ENCODE data around the gene FRYL. TPM values are rescaled to one million over a fixed set of nuclear protein-coding genes. Genes with fewer than 3 reads are reported as not detected.
A peak's percentile ranks its signal among the peaks of the same experiment; 100 is the strongest.

The FRYL gene
- total RNA-seq, 1 donor: 42.0 TPM

DNA sequence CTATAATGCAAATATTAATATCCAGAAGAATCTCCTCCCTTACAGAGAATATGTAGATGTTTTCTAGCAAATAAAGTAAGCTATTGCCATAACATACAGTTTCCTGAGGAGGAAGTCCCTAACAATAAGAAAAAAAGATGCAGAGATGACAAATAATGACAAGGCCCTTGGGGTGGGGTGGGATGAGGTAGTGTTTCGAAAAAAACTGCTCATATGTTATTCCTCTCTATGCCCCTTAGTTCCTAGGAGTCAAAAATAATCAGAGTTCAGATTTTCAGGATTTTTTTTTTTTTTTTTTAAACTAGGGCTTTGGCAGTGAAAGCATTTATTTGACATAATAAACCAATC lies 191.0 kb downstream of the FRYL start:
- H3K4me1 ChIP-seq (ENCODE audit: insufficient read depth, low read length): no peaks in the 10 kb centered on the region
- H3K36me3 ChIP-seq (ENCODE audit: insufficient read depth, low read length): no peaks in the 10 kb centered on the region
- no peaks in the 10 kb centered on the region for H3K9me3 ChIP-seq (ENCODE audit: low read depth, low read length)
- H3K27ac ChIP-seq (ENCODE audit: low read depth, low read length): no peak overlapping the region
- no peaks in the 10 kb centered on the region for H3K27me3 ChIP-seq (ENCODE audit: insufficient read depth, low read length)
- no peaks in the 10 kb centered on the region for H3K79me2 ChIP-seq (ENCODE audit: insufficient read depth, low read length)
- TF ChIP-seq, protein P1, sequence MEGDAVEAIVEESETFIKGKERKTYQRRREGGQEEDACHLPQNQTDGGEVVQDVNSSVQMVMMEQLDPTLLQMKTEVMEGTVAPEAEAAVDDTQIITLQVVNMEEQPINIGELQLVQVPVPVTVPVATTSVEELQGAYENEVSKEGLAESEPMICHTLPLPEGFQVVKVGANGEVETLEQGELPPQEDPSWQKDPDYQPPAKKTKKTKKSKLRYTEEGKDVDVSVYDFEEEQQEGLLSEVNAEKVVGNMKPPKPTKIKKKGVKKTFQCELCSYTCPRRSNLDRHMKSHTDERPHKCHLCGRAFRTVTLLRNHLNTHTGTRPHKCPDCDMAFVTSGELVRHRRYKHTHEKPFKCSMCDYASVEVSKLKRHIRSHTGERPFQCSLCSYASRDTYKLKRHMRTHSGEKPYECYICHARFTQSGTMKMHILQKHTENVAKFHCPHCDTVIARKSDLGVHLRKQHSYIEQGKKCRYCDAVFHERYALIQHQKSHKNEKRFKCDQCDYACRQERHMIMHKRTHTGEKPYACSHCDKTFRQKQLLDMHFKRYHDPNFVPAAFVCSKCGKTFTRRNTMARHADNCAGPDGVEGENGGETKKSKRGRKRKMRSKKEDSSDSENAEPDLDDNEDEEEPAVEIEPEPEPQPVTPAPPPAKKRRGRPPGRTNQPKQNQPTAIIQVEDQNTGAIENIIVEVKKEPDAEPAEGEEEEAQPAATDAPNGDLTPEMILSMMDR (IDR thresholded peaks at IDR 0.05; ENCODE audit: extremely low read depth, low read depth, low read length): no peak
- H4K20me1 ChIP-seq (ENCODE audit: insufficient read depth, low read length): no peaks in the 10 kb centered on the region
- no peak for DNase-seq (ENCODE audit: insufficient read length, low spot score, missing footprints)
- no peak overlapping the region for H3K4me3 ChIP-seq (ENCODE audit: insufficient read depth, low read length)
- H2AFZ ChIP-seq (ENCODE audit: low read length): no peak overlapping the region
- H3K4me2 ChIP-seq (ENCODE audit: insufficient read depth, low read length): no peak overlapping the region

DNA sequence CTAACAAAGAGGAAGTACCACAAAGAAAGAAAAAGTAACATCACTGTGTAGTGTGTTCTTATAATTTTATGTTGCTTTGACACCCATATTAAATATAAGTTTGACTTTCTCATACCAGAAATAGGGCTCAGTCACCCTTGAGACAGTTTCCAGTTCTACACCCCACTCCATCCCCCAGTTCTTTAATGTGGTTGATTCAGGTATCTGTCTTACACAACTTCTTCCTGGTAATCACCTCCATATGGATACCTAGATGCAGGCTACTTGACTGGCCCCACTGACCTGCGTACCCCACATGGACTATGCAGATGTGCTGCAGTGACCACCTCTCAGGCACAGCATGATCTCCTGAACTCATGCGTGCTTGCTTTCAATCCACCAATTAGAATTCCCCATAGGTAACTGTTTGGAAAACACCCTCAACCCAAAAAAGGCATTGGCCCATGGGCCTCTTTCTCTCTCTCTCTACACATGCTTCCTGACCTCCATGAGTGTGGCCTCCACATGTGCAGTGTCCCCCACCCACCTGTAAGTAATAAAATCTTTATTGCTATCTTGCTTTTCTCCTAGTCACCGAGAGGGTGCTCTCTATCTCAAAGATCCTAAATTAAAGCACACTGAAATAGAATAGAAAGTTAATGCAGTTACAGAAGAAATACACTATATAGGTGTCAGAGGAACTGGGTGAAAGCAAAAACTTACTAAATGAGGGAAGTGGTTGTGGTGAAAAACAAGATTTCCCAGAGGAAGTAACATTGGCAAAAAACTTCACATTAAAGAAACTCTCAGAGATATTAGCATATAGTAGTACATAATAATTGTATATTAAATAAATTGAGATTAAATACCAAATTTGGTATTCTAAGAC lies 191.6 kb downstream of the FRYL start:
- no peak for DNase-seq (ENCODE audit: insufficient read length, low spot score, missing footprints)
- Histone ChIP-seq H4K20me1 (ENCODE audit: insufficient read depth, low read length) (no peaks in the 10 kb centered on the region), H3K79me2 (ENCODE audit: insufficient read depth, low read length) (no peaks in the 10 kb centered on the region), H3K27ac (ENCODE audit: low read depth, low read length) (no peak overlapping the region), H2AFZ (ENCODE audit: low read length) (no peak overlapping the region), H3K36me3 (ENCODE audit: insufficient read depth, low read length) (no peaks in the 10 kb centered on the region), H3K27me3 (ENCODE audit: insufficient read depth, low read length) (no peaks in the 10 kb centered on the region), H3K4me2 (ENCODE audit: insufficient read depth, low read length) (no peak overlapping the region), H3K4me3 (ENCODE audit: insufficient read depth, low read length) (no peak overlapping the region), H3K4me1 (ENCODE audit: insufficient read depth, low read length) (no peaks in the 10 kb centered on the region), H3K9me3 (ENCODE audit: low read depth, low read length) (no peaks in the 10 kb centered on the region)
- TF ChIP-seq, protein P1 (IDR thresholded peaks at IDR 0.05; ENCODE audit: extremely low read depth, low read depth, low read length): no peak

DNA sequence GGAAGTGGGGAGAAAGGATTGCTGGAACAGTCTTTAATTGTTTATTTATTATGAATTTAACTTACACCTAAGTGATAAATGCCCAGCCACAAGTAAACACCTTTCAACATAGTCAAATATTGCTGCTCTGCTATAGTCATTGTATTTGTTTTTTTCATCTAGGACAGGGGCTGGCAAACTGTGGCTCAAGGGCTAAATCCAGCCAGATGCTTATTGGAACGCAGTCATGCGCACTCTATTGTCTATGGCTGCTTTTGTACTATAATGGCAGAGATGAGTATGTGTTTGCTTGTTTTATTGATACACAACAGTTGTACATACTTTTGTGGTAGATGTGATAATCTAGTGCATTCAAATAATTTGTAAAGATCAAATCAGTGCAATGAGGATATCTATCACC lies 194.7 kb downstream of the FRYL start:
- H3K79me2 ChIP-seq (ENCODE audit: insufficient read depth, low read length): no peaks in the 10 kb centered on the region
- H3K36me3 ChIP-seq (ENCODE audit: insufficient read depth, low read length): no peaks in the 10 kb centered on the region
- no peak overlapping the region for H2AFZ ChIP-seq (ENCODE audit: low read length)
- no peak overlapping the region for H3K4me2 ChIP-seq (ENCODE audit: insufficient read depth, low read length)
- DNase-seq (ENCODE audit: insufficient read length, low spot score, missing footprints): no peak
- TF ChIP-seq, protein P1 (IDR thresholded peaks at IDR 0.05; ENCODE audit: extremely low read depth, low read depth, low read length): no peak
- H3K4me3 ChIP-seq (ENCODE audit: insufficient read depth, low read length): no peak overlapping the region
- no peaks in the 10 kb centered on the region for H3K27me3 ChIP-seq (ENCODE audit: insufficient read depth, low read length)
- no peaks in the 10 kb centered on the region for H4K20me1 ChIP-seq (ENCODE audit: insufficient read depth, low read length)
- H3K4me1 ChIP-seq (ENCODE audit: insufficient read depth, low read length): no peaks in the 10 kb centered on the region
- no peak overlapping the region for H3K27ac ChIP-seq (ENCODE audit: low read depth, low read length)
- H3K9me3 ChIP-seq (ENCODE audit: low read depth, low read length): no peaks in the 10 kb centered on the region

DNA sequence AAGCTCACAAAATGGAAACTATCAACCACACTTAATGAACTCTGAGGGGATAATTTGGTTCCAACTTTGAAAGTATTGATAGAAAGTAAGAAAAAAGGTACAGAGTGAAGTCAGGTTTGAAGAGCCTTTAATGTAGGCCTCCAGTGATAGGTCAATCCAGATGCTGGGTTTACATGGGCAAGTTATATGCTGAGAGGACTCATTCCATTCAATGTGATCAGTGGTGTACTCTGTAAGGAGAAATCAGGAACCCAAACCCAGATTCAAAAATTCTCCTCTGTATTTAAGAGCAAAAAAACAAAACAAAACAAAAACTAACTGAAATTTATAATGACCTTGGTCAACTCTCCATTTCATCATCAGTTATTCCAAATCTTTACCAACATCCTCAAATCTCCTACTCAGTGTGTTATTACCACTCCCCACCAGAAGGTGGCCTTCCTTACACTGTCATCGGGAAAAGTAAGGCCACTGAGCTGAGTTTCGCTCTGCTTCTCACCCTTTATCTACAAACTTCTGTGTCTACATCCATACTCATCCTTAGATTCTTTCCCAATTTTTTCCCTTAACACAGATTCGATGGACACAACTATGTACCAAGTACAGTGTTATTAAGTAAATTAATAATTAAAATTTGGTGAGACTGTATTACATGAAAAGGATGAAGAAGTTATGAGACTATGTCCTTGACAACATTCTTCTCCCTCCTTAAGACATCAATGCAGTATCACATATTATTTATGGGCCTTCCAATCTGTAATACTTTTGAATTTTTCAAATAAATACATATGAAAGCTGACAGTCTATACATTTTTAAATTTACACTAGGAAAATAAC lies 201.7 kb downstream of the FRYL start:
- Histone ChIP-seq H3K36me3 (ENCODE audit: insufficient read depth, low read length) (peaks cover 10% of the 10 kb centered on the region), H3K27ac (ENCODE audit: low read depth, low read length) (no peak overlapping the region), H3K4me3 (ENCODE audit: insufficient read depth, low read length) (no peak overlapping the region), H3K4me1 (ENCODE audit: insufficient read depth, low read length) (no peaks in the 10 kb centered on the region), H4K20me1 (ENCODE audit: insufficient read depth, low read length) (no peaks in the 10 kb centered on the region), H3K4me2 (ENCODE audit: insufficient read depth, low read length) (no peak overlapping the region), H3K27me3 (ENCODE audit: insufficient read depth, low read length) (no peaks in the 10 kb centered on the region), H3K79me2 (ENCODE audit: insufficient read depth, low read length) (no peaks in the 10 kb centered on the region), H2AFZ (ENCODE audit: low read length) (no peak overlapping the region), H3K9me3 (ENCODE audit: low read depth, low read length) (no peaks in the 10 kb centered on the region)
- TF ChIP-seq, protein P1 (IDR thresholded peaks at IDR 0.05; ENCODE audit: extremely low read depth, low read depth, low read length): peak; percentile 84
- no peak for DNase-seq (ENCODE audit: insufficient read length, low spot score, missing footprints)
